Neural progenitor cell (in vitro differentiated cells): Measurements from ENCODE around the gene PTPRN2. TPM values are rescaled to one million over a fixed set of nuclear protein-coding genes. Genes with fewer than 3 reads are reported as not detected.

Source experiments
- DNase-seq: peaks from one replicate; pipeline ENCODE4 v3.0.0-alpha.2; 2016; ENCODE audit warnings: low spot score
- H2AFZ ChIP-seq: fragments of 200-600 bp; sonication (generic); replicated peaks from 2 replicates; pipeline ENCODE4 v1.6.1; 2016; ENCODE audit warnings: antibody characterized with exemption
- H3F3A ChIP-seq: fragments of 200-600 bp; sonication (generic); 2 replicates; pipeline ENCODE4 v1.6.1; 2016; ENCODE audit warnings: antibody characterized with exemption, low read depth
- H3K27ac ChIP-seq: fragments of 200-600 bp; sonication (generic); 2 replicates; pipeline ENCODE4 v1.5.1; 2016; ENCODE audit warnings: mild to moderate bottlenecking
- H3K27me3 ChIP-seq: fragments of 200-600 bp; sonication (generic); 2 replicates; pipeline ENCODE4 v1.6.1; 2016; ENCODE audit warnings: mild to moderate bottlenecking, moderate library complexity
- H3K36me3 ChIP-seq: fragments of 200-600 bp; sonication (generic); 2 replicates; pipeline ENCODE4 v1.5.1; 2016
- H3K4me1 ChIP-seq: fragments of 200-600 bp; sonication (generic); 2 replicates; pipeline ENCODE4 v1.6.1; 2016; ENCODE audit warnings: mixed run types
- H3K4me2 ChIP-seq: fragments of 200-600 bp; sonication (generic); 2 replicates; pipeline ENCODE4 v1.6.1; 2016
- H3K4me3 ChIP-seq: fragments of 200-600 bp; sonication (generic); 2 replicates; pipeline ENCODE4 v1.5.1; 2016
- H3K79me2 ChIP-seq: fragments of 200-600 bp; sonication (generic); 2 replicates; pipeline ENCODE4 v1.6.1; 2016; ENCODE audit warnings: low read depth
- H3K9ac ChIP-seq: fragments of 200-600 bp; sonication (generic); 2 replicates; pipeline ENCODE4 v1.6.1; 2016
- H3K9me3 ChIP-seq: fragments of 200-600 bp; sonication (generic); 2 replicates; pipeline ENCODE4 v1.5.1; 2016; ENCODE audit warnings: low read depth
- H4K20me1 ChIP-seq: fragments of 200-600 bp; sonication (generic); 2 replicates; pipeline ENCODE4 v1.6.1; 2016; ENCODE audit warnings: low read depth
- H3K27ac Mint-ChIP-seq: 3 replicates; pipeline ENCODE4 v1.8.0; 2021; ENCODE audit warnings: mixed read lengths
- H3K27me3 Mint-ChIP-seq: 2 replicates; pipeline ENCODE4 v1.8.0; 2022; ENCODE audit warnings: low read depth, mild to moderate bottlenecking, inconsistent platforms, moderate library complexity, mixed read lengths; ENCODE audit not compliant: insufficient read depth
- H3K36me3 Mint-ChIP-seq: 3 replicates; pipeline ENCODE4 v1.8.0; 2021; ENCODE audit warnings: mixed read lengths
- H3K4me1 Mint-ChIP-seq: 3 replicates; pipeline ENCODE4 v1.8.0; 2021; ENCODE audit warnings: mixed read lengths
- H3K4me3 Mint-ChIP-seq: 3 replicates; pipeline ENCODE4 v1.8.0; 2021; ENCODE audit warnings: mild to moderate bottlenecking, moderate library complexity, mixed read lengths
- H3K9me3 Mint-ChIP-seq: 3 replicates; pipeline ENCODE4 v1.8.0; 2020; ENCODE audit warnings: mixed read lengths
- EZH2 ChIP-seq: fragments of 200-600 bp; sonication (generic); IDR thresholded peaks from 2 replicates; pipeline ENCODE4 v1.6.1; 2017; ENCODE audit warnings: antibody characterized with exemption, mild to moderate bottlenecking, moderate library complexity
- EZH2phosphoT487 ChIP-seq: fragments of 200-600 bp; sonication (generic); IDR thresholded peaks from 2 replicates; pipeline ENCODE4 v1.6.1; 2017; ENCODE audit warnings: antibody characterized with exemption
- total RNA-seq: library from RNA; depleted of rRNA; stranded (reverse); fragments of >200 nt; gene quantifications from 2 replicates; pipeline ENCODE4 v1.2.3, GENCODE V29; 2015; ENCODE audit warnings: low replicate concordance
- TF ChIP-seq, protein P1 (sequence below): fragments of 200-600 bp; sonication (generic); IDR thresholded peaks from 2 replicates; pipeline ENCODE4 v1.5.1; 2017; ENCODE audit warnings: antibody characterized with exemption, mild to moderate bottlenecking

Gene PTPRN2
- total RNA-seq, 1 donor from 2014 or later, result 3.0 TPM

DNA sequence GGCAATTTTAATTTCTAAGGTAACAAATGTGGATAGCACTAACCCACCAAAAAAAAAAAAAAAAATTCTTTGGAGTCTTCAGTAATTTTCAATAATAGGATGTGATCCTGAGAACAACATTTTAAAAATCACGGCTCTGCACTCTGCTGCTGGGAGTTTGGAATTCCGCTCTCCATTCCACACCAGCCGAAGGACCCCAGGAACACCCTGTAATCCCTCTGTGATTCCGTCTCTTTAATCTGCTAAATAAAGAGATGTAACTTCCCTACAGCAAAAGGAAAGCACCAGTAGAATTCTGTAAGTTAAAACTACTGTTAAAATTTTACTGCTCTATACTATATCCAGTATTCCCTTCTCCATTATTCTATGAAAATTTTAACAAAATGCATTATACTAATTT is 284.5 kb downstream of the PTPRN2 start:
- Histone ChIP-seq H3K27ac (no peak overlapping the region), H3K4me3 (peak overlapping the region; percentile 14), H3K4me2 (peak overlapping the region; percentile 60), H3K4me1 (peaks cover 25% of the 10 kb centered on the region), H4K20me1 (no peaks in the 10 kb centered on the region), H3K9ac (no peak overlapping the region), H3K9me3 (peaks cover 13% of the 10 kb centered on the region), H3F3A (peaks cover 22% of the 10 kb centered on the region), H3K36me3 (no peaks in the 10 kb centered on the region), H2AFZ (no peak overlapping the region), H3K79me2 (no peaks in the 10 kb centered on the region), H3K27me3 (no peaks in the 10 kb centered on the region)
- Mint-ChIP-seq H3K27ac (no peak overlapping the region), H3K9me3 (peaks cover 24% of the 10 kb centered on the region), H3K4me3 (no peak overlapping the region), H3K27me3 (peaks cover 4% of the 10 kb centered on the region), H3K4me1 (peaks cover 13% of the 10 kb centered on the region), H3K36me3 (peaks cover 5% of the 10 kb centered on the region)
- DNase-seq, result peak; percentile 71
- TF ChIP-seq EZH2phosphoT487, result no peak
- TF ChIP-seq EZH2, result no peak
- TF ChIP-seq, protein P1, sequence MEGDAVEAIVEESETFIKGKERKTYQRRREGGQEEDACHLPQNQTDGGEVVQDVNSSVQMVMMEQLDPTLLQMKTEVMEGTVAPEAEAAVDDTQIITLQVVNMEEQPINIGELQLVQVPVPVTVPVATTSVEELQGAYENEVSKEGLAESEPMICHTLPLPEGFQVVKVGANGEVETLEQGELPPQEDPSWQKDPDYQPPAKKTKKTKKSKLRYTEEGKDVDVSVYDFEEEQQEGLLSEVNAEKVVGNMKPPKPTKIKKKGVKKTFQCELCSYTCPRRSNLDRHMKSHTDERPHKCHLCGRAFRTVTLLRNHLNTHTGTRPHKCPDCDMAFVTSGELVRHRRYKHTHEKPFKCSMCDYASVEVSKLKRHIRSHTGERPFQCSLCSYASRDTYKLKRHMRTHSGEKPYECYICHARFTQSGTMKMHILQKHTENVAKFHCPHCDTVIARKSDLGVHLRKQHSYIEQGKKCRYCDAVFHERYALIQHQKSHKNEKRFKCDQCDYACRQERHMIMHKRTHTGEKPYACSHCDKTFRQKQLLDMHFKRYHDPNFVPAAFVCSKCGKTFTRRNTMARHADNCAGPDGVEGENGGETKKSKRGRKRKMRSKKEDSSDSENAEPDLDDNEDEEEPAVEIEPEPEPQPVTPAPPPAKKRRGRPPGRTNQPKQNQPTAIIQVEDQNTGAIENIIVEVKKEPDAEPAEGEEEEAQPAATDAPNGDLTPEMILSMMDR, result no peak

DNA sequence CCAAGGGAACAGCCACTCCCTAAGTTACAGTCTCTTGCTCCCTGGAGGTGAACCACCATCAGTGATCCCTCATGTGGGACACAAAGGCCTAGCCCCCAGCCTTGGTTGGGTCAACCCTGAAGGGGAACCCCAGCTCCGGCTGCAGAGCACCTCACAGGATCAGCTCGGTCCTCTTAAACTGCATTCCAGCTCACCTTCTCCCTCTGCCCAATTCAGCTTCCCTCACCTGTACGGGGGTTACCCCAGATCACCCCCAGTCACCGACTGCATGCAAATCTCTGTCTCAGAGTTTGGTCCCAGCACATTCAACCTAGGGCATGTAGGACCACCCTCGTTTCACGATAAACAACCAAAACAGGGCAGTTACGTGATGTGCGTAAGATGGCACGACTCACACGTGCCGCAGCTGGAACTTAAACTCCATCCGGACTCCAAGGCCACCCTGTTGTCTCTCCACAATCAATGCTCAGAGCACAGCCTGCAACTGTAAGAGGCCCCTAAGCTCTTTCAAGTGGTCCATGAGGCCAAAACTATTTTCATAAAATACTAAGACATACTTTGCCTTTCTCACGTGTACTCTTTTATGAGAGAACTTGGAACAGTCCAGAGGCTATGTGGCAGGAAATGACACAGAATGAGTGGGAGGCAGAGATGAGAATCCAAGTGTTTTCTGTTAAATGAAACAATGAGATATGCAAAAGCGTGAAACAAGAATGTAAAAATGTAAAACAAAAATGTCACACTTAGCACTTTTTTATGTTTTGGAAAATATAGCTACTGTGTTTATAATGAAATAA is 285.2 kb downstream of the PTPRN2 start:
- Mint-ChIP-seq H3K36me3 (peaks cover 5% of the 10 kb centered on the region), H3K27me3 (peaks cover 4% of the 10 kb centered on the region), H3K4me3 (no peak overlapping the region), H3K9me3 (peaks cover 19% of the 10 kb centered on the region), H3K4me1 (peaks cover 13% of the 10 kb centered on the region), H3K27ac (peak overlapping the region; percentile 3)
- Histone ChIP-seq H2AFZ (no peak overlapping the region), H3K9ac (no peak overlapping the region), H3K79me2 (no peaks in the 10 kb centered on the region), H3F3A (peaks cover 16% of the 10 kb centered on the region), H3K27ac (no peak overlapping the region), H3K4me1 (peaks cover 25% of the 10 kb centered on the region), H4K20me1 (no peaks in the 10 kb centered on the region), H3K9me3 (peaks cover 6% of the 10 kb centered on the region), H3K4me3 (no peak overlapping the region), H3K27me3 (no peaks in the 10 kb centered on the region), H3K4me2 (peak overlapping the region; percentile 60), H3K36me3 (no peaks in the 10 kb centered on the region)
- TF ChIP-seq EZH2phosphoT487, result no peak
- TF ChIP-seq, protein P1, result no peak
- TF ChIP-seq EZH2, result no peak
- no peak for DNase-seq

DNA sequence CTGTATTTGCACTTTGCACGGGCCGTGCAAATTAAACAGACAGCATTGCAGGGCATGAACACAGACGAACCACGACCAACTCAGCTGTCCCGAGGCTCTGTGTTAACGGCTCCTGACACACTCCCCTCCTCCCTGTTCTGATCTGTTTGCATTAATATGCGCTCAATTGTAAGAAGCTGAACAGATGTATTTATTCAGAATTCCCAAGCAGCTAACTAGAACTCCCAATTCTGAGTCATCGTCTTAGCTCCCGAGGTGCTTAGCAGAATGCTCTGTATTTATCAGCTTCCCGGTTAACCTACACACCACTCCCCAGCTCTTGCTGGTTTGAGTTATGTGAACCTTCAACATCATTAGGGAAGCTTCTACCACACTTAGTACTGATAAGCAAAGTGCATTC is 286.4 kb downstream of the PTPRN2 start:
- no peaks in the 10 kb centered on the region for H3K36me3 ChIP-seq
- H3F3A ChIP-seq, result peaks cover 14% of the 10 kb centered on the region
- no peak overlapping the region for H3K4me3 ChIP-seq
- peaks cover 7% of the 10 kb centered on the region for H3K27me3 Mint-ChIP-seq
- no peaks in the 10 kb centered on the region for H3K27me3 ChIP-seq
- H3K9me3 Mint-ChIP-seq, result peaks cover 14% of the 10 kb centered on the region
- H3K27ac ChIP-seq, result no peak overlapping the region
- H4K20me1 ChIP-seq, result no peaks in the 10 kb centered on the region
- H3K4me1 Mint-ChIP-seq, result peaks cover 13% of the 10 kb centered on the region
- H3K79me2 ChIP-seq, result no peaks in the 10 kb centered on the region
- TF ChIP-seq EZH2phosphoT487 (no peak), EZH2 (no peak)
- TF ChIP-seq, protein P1, result no peak
- peaks cover under 1% of the 10 kb centered on the region for H3K36me3 Mint-ChIP-seq
- no peak for DNase-seq
- no peak overlapping the region for H3K27ac Mint-ChIP-seq
- H3K4me1 ChIP-seq, result peaks cover 25% of the 10 kb centered on the region
- H3K4me3 Mint-ChIP-seq, result no peak overlapping the region
- no peak overlapping the region for H3K9ac ChIP-seq
- H3K4me2 ChIP-seq, result no peak overlapping the region
- no peaks in the 10 kb centered on the region for H3K9me3 ChIP-seq
- H2AFZ ChIP-seq, result no peak overlapping the region
